HG03103 (cell line): ENCODE results near the gene NOTCH3.

Experiments used
- ATAC-seq: cut with Tn5 transposase; IDR thresholded peaks from one replicate; pipeline ENCODE4 v1.9.1; 2021; ENCODE audit warnings: low read depth; ENCODE audit not compliant: unreplicated experiment

Gene NOTCH3

DNA sequence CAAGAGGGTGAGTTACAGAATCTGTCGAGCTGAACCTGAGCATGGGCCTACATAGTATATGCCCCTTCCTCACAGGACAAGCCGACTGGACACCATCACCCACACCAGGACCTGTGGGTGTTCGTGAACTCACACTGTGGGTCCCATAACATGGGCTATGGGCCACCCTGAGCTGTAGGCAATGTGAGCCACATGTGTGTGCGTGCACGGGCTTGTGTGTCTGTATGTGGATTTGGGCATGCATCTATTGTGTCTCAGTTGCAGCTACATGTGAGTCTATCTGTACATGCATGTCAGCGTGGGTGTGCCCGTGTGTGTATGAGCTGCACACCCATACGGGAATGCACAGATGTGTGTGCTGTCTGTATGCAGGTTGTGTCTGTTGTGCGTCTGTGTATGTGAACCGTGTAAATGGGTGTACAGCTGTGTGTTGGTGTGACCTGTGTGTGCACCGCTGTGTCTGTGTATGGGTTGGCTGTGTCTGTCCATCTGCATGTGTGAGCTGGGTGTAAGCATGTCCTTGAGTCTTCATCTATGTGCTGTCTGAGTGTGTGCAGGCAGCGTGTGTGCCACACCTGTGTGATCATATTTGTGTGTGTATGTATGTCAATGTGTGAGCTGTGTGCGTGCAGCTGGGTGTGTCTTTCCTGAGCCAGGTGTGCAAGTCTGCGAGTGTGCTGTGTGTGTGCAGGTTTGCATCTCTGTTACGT, 1.7 kb downstream of the NOTCH3 start:
- ATAC-seq: no peak

DNA sequence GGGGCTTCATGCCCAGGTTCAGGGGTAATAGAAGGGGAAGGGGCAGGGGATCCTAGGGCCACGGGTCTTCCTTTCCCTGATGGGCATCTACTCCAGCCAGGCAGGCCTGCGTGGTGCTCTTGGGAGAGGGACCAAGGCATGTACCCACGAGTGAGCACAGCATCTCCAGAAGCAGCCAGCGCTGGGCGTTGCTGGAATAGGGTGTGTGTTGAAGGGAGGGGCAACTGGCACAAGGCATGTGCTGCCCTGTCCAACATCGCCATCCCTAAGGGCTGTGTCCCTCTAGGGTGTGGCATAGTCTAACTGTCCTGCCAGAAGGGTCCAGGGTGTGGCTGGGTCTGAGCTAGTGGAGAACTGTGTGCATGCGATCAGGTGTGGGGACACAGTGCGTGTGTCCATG, 2.9 kb downstream of the NOTCH3 start:
- no peak for ATAC-seq

DNA sequence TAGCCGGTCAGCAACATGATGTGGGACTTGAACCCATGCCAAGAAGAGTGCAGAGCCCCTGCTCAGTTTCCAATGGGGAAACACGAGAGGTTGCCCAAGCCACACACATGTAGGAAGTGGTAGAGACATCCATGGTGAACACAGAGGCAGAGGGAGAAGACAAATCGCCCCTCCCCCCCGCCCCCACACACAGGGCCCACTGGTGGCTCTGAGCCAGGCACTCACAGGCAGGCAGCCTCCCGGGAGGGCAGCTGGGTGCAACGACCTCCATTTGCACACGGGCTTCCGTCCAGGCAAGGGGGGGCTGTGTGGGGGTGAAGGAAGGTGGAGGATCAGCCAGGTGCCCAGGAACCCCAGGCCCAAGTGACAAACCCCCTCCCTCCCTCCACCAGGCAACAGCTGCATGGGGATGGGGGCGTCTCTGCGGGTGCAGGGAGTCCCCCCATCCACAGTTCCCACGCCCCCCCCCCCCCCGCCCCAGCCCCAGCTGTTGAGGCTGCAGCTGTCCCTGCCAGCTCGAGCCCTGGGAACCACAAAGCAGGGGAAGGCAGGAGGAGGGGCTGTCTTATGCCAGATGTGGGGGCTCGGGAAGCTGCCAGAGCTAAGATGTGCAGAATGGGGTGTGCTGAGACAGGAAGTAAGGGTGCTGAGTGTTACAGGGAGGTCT, 3.4 kb downstream of the NOTCH3 start:
- no peak for ATAC-seq

DNA sequence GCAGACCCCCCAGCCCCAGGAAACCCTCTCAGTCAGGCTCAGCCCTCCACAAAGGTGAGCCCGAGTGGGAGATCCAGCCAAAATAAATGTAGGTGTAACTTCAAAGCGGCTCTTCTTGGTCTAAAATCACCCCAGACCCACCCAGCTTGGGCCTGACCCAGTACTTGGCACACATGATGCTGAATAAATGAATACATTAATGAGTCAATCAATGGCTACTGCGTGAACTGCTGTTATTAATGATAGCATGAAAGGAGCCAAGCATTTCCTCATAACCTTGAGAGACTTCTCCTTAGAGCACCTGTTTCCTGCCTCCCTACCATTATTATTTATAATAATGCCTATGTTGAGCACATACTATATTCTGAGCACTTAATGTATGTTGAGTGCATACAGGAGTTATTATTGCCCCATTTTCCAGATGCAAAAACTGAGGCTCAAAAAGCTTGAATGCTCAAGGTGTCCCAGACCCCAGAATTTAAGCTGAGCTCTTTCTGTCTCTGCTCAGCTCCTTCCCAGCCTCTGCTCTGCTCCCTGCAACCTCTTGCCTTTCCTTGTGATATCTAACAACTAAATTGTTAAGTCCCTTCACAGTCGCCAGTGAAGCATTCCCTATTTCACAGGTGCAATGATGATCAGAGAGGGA, 4.3 kb downstream of the NOTCH3 start:
- no peak for ATAC-seq

DNA sequence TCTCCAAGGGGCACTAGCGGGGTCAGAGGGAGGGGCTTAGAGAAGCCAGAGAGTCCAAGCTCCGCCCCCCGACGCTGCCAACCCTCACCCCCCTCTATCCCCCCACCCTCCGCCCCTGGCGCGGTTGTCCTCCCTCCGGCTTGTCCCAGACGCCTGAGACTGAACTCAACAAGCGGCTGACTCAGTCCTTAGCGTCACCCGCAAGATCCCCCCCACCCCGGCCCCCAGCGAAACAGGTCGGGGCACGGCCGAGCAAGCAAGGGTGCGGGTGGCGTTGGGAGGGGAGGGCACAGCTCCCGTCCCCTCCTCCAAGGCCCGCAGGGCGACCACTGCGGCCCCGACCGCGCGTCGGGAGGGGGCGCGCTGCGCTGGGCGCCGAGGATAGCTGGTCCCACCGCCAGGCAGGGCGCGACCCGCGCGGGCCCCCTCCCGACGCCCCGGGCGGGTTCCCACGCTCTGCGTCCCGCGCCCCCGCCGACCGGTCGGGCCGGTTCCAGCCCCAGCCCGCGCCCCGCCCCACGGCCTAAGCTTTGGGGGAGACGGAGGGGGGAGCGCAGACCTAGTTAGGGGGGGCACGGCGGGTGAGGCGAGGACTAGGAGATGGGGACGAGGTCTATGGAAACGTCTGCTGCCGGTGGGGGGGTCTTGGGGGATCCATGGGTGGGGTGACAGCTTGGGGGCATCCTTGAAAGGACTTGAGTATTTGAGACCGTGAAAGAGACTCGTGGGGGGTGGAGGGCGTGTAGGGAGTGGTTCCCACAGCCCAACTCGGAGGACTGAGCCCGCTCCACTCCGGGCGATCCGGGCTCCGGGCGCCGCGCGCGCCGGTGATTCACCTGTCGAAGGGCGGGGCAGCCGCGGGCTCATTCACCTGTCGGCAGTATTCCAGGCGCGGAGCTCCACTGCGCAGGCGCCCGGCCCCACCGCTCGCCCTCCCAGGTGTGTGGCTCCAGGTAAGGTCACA, 5.1 kb downstream of the NOTCH3 start:
- no peak for ATAC-seq

DNA sequence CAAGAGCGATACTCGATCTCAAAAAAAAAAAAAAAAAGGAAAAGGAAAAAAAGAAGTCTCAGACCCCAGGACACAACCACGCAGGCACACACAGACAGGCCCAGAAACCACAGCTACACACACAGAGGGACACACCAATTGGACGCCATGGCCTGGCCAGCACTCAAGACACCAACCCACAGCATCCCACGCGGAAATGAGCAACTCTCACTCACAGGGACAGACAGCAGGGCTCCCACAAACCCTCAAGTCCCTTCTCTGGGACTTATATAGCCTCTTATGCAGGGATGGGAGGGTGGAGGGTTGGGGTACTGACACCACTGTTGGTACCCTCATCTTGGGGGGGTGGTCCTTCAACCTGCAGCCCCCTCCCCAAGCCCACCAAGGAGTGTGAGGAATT, 5.9 kb downstream of the NOTCH3 start:
- no peak for ATAC-seq

DNA sequence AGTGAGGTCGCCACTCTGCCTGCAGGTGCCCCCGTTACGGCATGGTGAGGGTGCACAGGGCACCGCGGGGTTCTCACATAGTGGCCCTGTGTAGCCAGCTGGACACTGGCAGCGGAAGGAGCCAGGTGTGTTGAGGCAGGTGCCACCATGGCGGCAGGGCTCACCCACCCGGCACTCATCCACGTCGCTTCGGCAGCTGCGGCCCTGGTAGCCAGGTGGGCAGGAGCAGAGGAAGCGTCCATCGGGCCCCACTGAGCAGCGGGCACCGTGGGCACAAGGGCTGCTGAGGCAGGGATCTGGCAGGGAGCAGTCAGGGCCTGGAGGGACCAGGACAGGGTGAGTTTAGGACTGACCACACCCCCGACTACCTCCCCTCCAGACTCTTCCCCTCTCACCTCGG, 8.8 kb downstream of the NOTCH3 start:
- no peak for ATAC-seq

DNA sequence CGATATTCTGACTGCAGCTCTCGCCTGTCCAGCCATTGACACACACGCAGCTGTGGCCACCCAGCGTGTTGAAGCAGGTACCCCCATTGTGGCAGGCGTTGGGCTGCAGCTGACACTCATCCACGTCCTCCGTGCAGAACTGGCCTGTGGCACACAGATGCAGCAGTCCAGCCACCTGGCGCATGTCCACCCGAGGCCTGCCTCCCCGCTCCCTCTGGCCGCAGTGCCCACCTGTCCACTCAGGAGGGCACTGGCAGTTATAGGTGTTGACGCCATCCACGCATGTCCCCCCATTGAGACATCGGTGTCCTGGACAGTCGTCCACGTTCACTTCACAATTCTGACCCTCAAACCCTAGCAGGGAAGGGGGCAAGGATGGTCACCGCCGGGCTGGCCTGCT, 9.3 kb downstream of the NOTCH3 start:
- ATAC-seq: no peak

DNA sequence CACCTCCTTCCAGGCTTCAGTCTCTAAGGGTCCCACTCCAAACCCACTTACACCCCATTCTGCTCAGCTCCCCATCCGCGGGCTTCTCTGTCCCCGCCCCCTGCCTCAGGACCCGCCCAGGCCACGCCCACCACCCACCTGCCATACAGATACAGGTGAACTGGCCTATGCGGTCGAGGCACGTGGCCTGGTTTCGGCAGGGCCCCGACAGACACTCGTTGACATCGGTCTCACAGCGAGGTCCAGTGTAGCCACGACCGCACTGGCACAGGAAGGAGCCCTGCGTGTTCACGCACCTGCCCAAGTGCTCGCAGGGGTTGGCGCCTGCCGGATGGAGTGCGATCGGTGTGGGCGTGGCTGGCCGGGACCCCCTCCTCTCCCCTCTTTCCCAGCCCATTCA, 11.9 kb downstream of the NOTCH3 start:
- ATAC-seq: no peak

DNA sequence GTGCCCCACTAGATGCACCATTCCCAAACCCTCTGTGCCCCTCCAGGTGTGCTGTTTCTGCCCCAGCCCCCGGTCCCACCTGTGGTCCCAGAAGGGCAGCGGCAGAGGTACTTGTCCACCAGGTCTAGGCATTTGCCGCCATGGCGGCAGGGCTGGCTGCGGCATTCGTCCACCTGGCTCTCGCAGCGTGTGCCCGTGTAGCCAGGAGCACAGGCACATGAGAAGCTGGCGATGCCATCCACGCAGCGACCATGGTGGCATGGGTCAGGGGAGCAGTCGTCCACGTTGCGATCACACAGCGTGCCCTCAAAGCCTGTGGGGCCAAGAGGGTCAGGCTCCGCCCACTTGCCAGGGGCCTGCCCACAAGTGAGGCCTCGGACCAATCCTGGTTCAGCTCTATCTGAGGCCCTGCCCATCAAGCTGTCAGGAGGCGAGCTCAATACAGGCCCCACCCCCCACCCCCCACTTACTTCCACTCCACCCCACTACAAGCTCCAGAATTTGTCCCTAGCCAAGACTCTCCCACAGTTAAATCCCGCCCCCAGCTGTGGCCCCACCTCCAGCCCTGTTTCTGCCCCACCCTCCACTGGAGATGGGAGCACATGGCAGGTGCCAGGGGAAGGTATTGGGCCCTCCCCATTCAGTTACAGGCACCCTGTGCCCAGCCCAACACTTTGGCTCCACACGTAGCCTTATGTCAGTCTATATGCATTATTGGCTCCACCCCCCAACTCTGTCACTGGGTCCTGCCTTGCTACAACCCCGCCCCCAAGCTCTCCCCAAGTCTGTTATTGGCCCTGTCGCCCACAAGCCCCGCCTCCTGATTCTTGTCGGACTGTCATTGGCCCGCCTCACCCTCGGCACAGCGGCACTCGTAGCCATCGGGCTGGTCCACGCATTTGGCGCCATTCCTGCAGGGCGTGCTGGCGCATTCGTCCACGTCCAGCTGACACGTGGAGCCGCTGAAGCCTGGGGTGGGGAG, 13.5 kb downstream of the NOTCH3 start:
- ATAC-seq: no peak

DNA sequence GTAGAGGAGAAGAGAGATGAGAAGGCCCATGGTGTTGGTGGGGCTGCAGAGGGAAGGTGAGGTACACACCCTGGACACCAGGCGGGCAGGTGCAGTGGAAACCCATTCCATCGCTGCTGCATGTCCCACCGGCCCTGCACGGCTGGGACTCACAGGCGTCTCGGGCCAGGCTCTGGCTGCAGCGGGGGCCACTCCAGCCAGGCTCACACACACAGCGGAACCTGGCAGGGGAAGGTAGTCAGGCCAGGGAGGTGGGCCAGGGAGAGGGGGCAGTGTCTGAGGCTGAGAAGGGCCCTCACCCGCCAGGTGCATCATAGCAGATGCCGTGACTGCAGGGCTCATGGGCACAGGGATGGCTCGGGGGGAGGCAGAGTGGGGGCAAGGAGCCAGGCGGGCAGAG, 15.6 kb downstream of the NOTCH3 start:
- no peak for ATAC-seq

DNA sequence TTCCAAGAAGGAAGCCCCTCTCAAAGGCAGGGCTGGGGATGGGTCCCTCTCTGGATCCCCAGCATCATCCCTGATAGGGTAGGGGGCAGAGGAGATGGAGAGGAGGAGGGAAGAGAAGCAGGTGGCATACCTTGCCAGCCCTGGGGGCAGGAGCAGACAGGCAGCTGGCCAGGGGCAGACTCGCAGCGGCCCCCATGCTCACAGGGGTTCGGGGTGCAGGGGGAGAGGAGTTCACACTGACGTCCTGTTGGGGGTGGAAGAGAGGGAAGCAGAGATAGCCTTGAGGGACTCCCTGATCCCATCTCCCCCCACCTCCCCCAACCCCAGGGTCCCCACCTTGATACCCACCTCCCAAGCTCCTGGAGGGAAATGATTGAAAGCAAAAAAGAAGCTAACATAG, 16.0 kb downstream of the NOTCH3 start:
- no peak for ATAC-seq

DNA sequence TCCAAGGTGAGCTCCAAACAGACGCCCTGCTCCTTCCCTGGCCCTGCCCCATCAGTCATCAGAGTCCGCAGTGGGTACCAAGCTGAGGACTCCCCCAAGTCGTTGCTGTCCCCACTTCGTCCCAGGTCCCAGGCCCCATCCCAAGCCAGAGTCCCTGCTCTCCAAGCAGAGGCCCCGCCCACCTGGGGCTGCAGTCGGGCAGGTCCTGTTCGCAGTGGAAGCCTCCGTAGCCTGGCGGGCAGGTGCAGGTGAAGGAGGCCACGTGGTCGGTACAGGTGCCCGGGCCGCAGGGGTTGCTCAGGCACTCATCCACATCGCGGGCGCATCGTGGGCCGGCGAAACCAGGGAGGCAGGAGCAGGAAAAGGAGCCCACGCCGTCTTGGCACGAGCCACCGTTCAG, 19.4 kb downstream of the NOTCH3 start:
- no peak for ATAC-seq

DNA sequence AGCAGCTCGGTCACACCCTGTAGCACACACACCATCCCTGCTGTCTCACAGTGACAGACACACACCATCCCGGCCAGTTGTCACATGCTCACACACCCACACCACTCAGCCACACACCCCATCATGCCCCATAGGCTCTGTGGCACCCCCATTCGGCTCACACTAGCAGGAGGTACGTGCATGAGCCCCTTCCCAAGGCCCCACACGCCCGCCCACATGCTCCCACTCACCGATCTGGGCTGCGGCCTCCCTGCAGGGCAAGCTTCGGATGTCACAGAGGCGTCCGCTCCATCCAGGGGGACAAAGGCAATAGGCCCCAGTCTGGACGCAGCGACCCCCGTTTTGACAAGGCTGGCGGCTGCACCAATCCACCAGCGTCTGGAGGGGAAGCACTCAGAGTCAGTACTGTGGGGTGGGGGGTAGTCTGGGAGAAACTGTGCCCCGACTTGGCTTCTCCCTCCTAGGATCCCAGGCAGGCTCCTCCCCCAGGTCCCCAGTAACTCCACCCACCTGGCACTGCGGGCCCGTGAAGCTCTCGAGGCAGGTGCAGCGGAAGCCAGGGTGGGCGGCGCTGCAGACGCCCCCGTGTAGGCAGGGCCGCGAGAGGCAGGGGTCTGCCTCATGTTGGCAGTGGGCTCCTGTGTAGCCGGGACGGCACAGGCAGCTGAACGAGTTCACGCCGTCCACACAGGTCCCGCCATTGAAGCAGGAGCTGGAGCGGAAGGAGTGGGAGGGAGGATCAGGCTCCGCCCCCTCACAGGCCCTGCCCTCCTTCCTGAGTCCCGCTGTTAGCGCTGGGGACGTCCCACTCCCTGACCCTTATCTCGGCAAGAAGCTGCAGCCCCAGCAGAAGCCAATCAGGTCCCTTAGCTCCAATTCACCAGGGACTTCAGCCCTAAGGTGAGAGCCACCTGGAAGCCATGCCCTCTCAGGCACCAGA, 20.1 kb downstream of the NOTCH3 start:
- no peak for ATAC-seq

DNA sequence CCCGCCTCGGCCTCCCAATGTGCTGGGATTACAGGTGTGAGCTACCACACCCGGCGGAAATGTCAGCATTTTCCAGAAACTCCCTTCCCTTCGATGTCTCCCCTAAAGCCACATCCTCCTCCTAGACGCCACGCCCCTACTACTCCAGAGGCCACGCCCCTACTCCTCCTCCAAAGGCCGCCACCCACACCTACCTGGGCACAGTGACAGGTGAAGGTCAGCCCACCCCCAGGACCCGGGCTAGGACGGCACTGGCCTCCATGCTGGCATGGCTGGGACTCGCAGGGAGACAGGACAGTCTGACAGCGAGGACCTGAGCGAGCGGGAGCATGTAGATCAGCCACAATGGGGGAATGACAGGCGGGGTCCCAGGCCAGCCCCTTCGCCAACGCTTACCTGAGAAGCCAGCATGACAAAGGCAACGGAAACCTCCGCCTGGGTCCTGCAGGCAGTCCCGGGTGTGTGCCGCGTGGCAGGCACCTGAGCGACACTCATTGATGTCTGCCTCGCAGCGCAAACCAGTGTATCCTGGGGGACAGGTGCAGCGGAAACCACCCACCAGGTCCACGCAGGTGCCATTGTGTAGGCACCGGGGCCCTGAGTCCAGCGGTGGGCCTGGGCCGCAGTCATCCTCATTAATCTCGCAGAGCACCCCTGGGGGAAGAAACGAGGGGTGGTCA, 22.0 kb downstream of the NOTCH3 start:
- ATAC-seq: no peak

DNA sequence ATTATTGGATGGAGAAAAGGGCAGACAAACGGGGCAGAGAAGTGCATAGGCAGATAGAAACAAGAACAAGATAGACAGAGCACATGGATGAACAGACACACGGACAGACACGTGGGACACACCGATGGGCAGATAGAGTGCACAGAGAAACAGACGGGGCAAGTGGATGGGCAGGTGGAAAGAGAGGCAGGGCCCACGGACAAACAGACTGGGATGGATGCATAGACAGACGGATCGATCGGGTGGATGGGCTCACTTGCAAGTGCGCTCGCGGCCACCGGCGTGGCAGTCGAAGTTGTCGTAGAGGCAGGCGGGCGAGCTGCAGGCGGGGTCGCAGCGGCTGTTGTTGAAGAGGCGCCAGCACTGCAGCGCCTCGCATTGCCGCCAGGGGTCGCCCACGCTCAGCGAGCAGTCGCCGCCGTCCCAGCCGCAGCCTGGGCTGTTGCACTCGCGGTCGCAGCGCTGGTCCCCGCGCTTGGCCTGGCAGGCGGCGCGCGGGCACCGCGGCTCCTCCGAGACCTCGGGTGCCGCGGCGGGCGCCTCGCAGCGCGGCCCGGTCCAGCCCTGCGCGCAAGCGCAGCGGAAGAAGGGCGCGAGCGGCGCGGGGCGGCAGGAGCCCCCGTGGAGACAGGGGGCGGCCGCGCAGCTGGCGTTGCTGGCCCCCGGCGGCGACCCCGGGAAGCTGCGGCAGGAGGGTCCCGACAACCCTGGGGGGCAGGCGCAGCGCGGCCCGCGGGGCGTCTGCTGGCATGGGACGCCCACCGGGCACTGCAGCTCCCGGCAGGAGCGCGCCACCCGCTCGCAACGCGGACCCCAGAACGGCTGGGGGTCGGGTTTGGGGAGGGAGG, 23.3 kb downstream of the NOTCH3 start:
- no peak for ATAC-seq

DNA sequence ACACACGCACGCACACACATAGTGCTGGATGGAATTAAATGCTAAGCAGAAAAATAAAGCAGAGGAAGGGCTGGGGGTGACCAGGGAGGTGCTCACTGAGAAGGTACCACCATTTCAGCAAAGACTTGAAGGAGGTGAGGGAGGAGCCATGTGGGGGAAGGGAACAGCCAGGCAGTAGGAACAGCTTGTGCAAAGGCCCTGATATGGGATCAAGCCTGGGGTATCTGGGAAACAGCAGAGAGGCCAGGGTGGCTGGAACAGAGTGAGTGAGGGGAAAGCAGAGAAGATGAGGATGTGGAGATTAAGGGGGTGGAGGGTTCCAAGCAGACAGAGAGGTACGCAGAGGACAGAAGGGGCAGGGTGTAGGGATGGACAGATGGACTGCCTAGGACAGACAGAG, 25.2 kb downstream of the NOTCH3 start:
- ATAC-seq: no peak
